COLO668 (cell line): ENCODE results near the gene DCAF17.
"Not testable (repeated sequence)": the region's sequence is repeated elsewhere in the genome, so short reads cannot be mapped to it uniquely, and the experiment has no call there.

Experiments
- DNase-seq: peaks from one replicate; lab custom pipeline; 2025; ENCODE audit not compliant: unreplicated experiment; lab: John Stamatoyannopoulos, UW

Gene DCAF17

DNA sequence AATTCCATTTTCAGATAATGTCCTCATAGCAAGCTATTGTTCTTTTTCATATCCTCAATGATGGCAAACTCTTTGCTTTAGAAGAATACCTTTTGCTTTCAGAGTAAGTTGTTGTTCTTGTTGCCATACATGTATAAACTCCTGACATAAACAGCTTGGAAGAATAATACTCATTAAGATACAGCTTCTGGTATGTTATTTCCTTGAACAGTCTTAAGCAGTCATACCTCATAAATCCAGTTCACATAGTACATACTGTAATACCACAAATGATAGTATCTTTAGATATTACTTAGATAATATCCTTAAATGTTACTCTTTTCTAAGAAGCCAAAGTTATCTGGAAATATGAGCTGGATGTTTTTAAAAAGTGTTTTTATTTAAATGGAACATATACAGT, 23.4 kb upstream of the DCAF17 start:
- no peak for DNase-seq

DNA sequence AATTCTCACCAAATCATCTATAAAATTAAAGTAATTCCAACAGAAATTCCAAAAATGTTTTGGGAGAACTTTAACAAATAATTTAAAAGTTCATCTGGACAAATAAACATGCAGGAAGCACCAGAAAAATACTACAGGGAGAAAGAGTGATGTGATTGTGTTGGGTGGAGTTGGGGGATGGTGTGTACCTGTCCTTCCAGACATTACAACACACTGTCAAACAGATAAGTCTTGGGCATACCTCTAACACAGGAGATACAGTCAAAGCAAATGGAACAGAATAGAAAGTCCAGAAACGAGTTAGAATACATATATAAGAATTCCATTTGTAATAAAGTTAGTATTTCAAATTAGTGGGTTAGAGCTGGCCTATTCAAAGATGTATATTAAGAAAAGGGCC, 22.8 kb upstream of the DCAF17 start:
- DNase-seq: no peak

DNA sequence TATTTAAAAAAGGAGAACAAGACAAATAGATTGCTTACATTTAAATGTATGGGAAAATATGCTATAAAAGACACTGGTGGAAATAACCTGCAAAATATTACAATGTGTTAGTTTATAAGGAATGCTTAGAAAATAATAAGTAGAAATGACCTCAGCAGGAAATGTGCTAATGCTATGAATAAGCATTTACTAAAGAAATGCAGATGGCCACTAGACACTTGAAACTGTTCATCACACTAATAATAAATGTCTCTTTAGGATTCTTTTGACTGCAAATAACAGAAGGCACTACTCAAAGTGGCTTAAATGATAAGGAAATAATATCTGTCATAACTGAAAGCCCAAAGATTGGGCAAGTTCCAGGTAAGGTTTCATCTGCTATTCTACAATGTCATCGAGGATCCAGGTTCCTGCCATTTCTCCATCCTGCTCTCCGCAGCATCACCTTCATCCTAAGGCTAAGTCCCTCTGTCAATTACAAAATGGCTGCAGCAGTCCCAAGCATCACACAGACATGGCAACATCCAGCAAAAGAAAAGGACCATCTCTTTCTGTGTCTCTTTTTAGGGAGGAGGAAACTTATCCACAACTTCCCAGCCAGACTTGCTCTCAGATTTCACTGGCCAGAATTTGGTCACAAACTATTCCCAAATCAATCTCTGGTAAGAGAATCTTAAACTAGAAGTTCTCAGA, 22.1 kb upstream of the DCAF17 start:
- DNase-seq: no peak

DNA sequence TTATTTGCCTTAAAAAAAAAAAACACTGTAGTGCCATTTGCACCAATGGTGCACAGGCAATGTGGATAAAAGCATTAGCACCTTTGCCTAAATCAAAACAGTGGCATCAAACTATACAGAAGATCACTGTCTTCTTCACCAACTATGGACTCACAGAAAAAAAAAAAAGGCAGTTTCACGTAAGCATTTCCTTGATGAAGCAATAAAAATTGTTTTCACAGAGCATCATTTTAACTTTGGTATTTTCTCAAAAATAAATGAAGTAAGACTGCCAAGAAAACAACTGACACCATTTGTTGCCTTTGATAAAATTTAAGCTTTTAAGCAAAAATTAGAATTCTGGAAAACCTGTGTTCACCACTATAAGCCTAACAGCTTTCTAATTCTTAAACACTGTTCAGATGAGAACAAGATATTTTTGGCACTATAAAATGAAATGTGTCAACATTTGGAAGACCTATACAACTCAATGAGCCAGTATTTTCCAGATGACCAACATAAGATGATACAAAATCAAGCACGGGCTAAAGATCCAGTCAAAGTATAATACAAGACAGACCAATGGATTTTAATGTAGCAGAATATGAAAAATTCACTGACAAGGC, 21.4 kb upstream of the DCAF17 start:
- DNase-seq: no peak

DNA sequence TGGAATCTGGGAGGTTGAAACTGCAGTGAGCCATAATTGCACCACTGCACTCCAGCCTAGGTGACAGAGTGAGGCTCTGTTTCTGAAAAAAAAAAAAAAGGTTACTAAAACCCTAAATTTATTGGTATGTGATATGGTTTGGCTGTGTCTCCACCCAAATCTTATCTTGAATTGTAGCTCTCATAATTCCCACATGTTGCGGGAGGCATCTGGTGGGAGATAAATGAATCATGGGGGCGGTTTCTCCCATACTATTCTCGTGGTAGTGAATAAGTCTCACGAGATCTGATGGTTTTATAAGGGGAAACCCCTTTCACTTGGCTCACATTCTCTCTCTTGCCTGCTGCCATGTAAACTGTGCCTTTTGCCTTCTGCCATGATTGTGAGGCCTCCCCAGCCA, 19.4 kb upstream of the DCAF17 start:
- DNase-seq: not testable (repeated sequence)

DNA sequence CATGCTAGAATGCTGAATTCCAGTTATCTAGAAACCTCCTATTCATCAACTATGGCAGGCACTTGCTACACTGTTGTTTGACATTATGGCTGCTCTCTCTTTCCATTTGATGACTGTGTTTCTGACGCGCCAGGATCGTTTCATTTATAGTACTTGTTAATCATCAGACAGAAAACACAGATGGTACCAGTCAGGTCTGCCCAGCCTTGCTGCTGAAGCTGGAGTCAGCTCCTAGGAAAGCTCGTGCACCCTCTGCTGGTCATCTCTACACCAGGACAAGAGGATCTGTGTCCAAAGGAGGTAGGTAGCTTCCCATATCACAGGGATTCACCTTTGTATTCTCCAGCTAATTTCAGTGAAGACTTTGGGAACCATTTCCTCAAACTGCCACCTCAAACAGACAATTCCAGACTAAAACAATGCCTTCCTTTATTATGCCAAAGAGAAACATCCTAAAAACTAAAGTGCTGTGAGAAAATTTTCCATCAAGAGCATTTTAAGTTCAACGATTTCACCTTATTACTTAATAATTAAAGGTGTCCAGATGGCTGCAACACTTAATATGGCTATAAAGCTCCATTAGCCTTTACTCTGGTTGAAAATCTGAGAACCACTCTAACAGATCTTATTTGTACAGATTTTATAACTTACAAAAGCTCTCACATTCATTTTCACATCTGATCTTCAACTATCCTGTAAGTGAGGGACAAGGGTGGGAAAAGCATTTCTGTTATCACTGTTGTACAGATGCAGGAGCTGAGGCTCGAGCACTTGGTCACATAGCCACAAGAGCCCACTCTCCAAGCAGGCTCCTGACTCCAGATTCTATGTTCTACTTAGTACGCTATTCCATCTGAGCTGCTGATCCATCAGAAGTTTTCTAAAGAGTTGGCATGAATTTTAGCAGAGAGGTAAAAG, 17.8 kb upstream of the DCAF17 start:
- DNase-seq: peak; percentile 88

DNA sequence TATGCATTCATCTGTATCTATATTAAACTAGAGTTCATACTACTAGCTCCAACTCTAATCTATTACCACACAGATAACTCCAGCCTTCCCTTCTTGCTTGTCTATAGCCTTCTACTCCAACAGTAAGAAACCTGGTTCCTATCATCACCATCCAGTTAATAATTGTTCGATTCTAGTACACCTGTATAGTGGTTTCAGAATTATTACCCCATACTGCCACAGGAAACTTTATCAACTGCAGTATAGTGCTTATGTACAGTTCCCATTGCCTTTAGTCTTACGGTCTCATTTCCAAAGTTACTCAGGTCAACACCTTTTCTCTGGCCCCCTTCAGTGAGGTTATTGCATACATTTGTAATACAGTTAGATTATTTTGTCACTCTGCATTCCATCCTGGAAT, 14.7 kb upstream of the DCAF17 start:
- no peak for DNase-seq

DNA sequence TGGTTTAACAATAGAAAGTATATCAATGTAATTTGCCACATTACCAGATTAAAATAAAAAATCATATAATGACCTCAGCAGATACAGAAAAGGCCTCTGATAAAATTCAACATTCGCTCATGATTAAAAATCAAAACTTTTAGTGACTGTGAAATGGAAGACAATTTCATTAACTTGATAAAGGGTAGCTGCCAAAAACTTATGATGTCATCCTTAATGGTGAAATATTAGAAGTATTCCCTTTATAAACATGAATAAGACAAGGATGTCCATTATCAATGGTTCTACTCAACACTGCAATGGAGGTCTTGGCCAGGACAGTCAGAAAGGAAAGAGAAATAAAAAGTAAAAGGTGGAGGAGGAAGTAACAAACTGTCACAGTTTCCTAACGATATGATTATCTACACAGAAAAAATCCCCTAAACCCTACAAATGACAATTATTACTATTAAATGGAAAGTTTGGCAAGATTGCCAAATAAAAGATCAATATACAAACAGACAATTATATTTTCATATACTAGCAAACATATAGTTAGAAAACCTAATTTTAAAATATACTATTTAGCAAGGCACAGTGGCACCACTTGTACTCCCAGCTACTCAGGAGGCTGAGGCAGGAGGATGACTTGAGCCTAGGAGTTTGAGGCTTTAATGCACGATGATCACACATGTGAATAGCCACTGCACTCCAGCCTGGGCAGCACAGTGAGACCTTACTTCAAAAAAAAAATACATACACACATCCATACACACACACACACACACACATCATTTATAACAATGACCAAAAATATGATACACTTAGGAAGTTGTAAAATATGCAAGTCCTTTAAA, 13.1 kb upstream of the DCAF17 start:
- DNase-seq: no peak

DNA sequence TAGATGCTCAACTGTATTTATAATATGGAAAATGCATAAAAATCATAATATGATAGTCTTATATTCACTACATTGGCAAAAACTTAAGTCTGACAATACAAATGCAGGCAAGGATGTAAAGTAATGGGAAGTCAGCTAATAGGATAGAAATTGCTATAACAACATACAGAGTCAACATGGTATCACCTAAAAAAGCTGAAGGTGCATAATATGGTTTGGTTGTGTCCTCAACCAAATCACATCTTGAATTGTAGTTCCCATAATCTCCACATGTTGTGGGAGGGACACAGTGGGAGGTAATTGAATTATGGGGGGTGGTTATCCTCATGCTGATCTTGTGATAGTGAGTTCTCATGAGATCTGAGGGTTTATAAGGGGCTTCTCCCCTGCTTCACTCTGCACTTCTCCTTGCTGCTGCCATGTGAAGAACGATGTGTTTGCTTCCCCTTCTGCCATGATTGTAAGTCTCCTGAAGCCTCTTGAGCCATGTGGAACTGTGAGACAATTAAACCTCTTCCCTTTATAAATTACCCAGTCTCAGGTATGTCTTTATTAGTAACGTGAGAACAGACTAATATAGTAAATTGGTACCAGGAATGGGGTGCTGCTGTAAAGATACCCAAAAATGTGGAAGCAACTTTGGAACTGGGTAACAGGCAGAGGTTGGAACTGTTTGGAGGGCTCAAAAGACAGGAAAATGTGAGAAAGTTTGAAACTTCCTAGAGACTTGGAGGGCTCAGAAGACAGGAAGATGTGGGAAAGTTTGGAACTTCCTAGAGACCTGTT, 11.1 kb upstream of the DCAF17 start:
- not testable (repeated sequence) for DNase-seq

DNA sequence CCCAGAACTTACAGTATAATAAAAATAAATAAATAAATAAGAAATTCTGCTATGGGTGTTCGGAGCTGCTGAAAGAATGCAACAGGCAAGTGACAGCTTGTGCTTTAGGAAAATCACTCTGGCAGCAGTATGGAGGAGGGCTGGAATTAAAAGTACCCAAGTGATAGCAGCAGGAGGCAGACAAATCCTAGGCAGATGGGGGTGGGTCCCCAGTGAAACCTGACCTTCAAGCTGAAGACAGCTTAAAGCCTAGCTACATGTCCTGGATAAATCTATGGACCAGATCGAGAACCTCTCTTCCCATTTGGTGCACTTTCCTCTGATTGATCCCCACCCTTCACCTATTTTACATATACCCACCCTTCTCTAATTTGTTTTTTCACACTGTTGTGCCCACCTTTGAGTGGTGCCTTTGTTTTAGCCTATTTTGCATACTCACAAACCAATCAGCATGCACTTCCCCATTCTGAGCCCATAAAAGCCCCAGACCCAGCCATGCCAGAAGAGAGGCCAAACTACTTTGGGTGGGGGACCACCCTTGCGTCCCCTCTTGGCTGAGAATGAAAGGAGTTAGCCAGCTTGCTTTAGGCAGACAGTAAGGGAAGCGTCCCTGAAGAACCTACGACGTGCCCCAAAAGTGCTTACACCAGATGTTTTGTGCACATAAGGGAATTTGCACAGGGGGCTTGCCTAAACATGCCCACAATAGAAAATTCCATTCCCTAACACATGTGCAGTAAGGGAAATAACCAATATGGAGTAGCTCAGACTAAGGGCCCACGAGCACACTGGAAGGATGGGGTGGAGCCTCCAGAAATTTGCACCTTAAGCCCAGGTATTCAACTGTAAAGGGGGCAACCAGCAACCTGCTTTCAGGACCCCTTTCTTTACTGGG, 3.3 kb upstream of the DCAF17 start:
- DNase-seq: peak; percentile 3

DNA sequence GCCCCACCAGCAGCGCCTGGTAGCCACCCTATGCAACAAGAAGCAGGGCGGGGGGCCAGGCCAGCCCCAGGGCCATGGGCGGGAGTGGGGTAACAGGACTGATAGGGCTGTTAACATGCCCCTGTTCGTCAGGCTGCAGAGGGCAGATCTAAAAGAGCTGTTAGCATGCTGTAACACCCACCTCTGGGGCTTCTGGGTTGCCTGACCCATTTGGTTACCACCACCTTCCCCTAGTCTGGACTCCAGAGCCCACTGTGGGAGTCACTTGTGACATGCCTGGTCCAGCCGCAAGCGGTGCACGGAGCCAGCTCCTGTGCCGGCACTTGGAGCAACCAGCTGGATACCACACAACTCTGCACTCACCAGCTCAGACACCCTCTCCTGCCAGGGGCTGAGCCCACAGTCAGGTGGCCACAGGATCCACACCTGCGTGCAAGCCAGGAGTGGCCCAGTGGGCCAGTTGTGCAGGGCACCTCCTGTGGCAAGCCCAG, 2.3 kb upstream of the DCAF17 start:
- DNase-seq: no peak

DNA sequence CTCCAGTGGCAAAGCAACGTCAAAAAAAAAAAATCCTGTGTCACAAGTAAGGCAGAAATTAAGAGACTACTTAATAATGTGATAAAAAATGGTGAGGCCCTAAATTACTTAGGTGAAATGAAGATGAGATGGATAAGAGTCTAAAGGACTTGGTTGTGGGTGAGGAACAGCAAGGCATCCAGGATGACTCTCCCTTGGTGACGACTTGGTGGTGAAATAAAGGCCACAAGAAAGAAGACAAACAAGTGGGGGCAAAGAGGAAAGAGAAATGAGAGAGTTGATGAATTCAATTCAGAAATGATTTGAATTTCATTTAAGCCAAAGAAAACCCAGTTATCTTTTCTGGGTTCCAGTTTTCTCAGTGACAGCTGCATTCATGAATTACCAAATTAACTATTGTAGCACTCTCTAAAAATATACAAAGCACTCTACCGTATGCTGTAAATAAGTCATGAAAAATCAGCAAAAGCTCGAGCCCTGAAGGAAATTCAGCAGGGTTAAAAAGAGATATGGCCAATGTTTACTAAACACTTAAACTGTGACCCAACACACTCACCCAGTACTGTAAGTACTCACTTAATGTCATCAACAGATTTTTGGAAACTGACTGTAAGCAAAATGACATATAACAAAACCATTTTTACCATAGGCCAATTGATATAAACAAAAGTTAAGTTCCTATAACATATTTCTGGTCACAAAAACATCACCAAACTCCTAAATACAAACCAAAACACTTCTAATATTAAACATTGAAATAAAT, 1.6 kb upstream of the DCAF17 start:
- no peak for DNase-seq

DNA sequence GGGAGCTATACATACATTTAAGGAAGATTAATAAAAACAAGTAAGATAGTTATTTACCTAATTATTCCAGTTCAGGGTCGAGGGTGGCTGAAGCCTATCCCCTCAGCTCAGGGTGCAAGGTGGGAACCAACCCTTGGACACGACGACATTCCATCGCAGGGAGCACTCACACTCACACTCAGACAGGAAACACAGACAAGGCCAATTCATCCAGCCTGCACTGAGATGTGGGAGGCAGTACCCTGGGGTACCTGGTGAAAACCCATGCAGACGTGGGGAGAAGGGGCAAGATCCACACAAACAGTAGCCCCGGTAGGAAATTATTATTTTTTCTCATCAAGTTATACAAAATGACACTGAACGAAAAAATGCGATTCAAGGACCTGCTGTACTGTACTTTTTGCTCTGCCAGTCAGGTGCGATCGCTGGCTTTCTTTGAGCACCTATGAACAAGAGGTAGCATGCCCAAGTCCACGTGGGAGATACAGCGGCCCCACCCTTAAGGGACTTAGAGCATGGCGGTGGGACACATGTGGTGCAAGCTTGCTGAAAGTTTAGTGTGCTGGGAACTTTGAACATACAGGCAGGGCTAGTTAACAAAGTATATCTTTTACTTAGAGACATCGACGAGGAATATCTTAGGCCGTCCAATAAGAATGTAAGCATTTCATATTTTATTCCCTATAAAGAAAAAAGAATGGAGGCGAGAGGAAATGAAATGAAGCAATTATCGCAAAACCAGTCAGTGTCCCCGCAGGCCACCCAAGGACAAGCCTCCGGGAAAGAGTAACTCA, 860 bp upstream of the DCAF17 start:
- DNase-seq: peak; percentile 59

DNA sequence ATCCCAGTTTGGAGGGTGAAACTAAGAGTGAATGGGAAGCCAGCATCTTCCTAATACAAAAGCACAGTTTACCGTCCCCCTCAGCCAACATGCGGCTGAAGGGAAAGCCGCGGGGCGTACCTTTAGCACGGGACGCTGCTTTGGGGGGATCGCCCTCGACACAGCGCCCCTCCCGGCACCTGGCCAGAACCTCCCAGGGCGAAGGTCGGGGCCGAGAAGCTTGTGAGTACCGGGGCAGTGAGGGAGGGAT, 338 bp upstream of the DCAF17 start, which contains the start of gene METTL8:
TSS of gene METTL8 (minus strand) at position 228 of the 250 bp plus-strand sequence. CDS start 41,805 bp downstream, outside the sequence.
- DNase-seq: no peak

DNA sequence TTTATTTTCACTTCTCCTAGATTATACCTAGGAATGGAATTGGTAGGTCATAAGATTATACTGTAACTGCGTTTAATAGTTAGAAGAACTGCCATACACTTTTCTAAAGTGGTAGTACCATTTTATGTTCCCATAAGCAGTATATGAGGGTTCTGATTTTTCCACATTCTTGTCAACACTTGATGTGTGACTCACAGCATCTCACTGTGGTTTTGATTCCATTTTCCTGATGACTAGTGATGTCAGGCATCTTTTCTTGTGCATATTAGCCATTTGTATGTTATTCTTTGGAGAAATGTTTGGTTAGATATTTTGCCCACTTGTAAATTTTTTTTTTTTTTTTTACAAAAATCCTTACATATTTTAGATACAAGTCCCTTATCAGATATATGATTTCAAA, 2.3 kb downstream of the DCAF17 start:
- DNase-seq: no peak

DNA sequence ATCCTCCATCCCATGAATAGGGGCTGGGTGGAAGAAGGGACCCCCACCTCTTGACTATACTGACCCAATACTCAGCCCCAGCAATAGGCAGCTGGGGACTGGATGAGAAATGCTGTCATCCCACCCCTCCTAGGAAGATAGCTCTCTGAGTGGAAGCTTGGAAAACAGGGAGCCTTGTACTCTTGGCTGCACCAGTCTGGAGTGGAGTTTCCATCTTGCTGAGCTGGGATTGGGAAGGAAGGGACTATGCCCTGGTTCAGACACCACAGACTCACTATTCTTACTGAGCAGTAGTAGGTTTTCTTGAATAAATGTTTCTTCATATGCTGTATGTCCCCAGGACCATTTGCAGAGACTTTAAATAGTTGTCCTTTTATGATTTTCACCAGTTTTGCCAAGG, 7.4 kb downstream of the DCAF17 start:
- no peak for DNase-seq

DNA sequence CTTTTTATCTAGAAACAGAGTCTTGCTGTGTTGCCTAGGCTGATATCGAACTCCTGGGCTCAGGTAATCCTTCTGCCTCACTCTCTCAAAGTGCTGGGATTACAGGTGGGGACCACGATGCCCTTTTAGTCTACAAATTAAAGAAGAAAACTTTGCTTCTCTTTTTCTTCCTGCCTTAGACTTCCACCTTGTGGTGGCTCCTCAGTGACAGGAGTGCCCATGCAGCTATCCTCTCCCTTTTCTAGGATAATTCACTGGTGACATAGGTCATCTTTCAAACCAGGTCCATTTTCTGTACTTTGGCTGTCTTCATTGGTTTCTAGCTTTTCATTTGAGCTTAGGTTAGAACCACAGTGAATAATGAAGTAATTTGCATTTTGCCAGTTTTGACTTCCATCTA, 13.6 kb downstream of the DCAF17 start:
- DNase-seq: no peak

DNA sequence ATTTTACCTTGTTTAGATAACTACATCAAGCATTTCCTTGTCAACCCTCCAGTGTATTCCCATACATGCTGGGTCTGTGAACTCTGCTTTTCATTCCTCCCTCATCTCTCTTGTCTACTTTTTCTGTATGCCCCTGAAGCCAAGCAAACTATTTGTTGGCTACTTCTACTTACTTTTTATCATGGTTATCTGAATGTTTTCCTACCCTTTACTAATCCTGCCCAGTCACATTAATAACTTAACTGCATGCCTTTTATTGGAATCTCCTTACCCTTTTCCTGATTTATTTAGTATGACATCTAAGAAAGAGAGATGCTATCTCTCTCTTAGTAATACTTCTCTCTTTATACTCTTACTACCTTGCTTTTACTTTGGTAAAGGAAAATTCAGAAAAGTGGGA, 17.0 kb downstream of the DCAF17 start:
- no peak for DNase-seq
